PC-3 (cell line): ENCODE results near the gene SDR42E1.

Experiments used
- EZH2 ChIP-seq: fragments of 300-600 bp; sonication (generic); IDR thresholded peaks from one replicate; pipeline ENCODE4 v1.6.1; 2017; ENCODE audit warnings: antibody characterized with exemption, mild to moderate bottlenecking, low read length; ENCODE audit not compliant: unreplicated experiment
- EZH2phosphoT487 ChIP-seq: fragments of 300-600 bp; sonication (generic); IDR thresholded peaks from 2 replicates; pipeline ENCODE4 v1.6.1; 2018; ENCODE audit warnings: mild to moderate bottlenecking, antibody characterized with exemption, low read length, borderline replicate concordance
- TF ChIP-seq, protein P1 (sequence below): fragments of 300-600 bp; sonication (generic); conservative IDR thresholded peaks from 2 replicates; pipeline ENCODE4 v1.5.1; 2017; ENCODE audit warnings: antibody characterized with exemption, low read depth, mild to moderate bottlenecking, low read length

DNA sequence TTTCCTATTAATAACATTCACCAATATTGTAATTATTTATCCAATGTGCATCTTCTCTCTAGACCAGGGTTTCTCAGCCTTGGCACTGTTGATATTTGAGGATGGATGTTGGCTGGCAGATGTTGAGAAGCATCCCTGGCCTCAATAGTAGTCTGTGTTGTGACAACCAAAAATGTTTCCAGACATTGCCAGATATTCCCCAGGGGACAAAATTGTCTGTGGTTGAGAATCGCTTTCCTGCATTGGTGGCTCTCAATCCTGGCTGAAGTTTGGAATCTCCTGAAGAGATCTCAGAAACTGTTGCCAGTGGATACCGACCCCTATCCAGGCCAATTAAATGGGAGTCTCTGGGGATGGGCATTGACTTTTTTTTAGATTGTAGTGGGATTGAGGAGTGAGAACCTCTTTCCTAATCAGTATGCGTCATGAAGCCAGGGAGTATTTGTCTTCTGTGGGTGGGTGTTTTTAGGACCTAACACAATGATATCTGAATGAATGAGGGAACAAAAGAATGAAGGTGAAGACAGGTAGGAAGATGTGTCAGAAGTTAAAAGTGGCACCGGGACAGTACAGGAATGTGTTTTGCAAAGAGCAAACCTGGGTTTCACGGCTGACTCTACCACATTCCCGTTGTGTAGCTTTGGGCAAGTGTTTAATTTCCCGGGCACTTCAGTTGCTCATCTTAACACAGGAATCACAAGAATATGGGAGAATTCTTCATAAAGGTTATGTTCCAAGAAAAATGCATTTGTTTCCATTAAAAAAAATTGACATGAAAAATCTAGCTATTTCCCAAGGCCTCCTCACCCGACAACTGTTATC lies 48.1 kb upstream of the SDR42E1 start:
- TF ChIP-seq, protein P1, sequence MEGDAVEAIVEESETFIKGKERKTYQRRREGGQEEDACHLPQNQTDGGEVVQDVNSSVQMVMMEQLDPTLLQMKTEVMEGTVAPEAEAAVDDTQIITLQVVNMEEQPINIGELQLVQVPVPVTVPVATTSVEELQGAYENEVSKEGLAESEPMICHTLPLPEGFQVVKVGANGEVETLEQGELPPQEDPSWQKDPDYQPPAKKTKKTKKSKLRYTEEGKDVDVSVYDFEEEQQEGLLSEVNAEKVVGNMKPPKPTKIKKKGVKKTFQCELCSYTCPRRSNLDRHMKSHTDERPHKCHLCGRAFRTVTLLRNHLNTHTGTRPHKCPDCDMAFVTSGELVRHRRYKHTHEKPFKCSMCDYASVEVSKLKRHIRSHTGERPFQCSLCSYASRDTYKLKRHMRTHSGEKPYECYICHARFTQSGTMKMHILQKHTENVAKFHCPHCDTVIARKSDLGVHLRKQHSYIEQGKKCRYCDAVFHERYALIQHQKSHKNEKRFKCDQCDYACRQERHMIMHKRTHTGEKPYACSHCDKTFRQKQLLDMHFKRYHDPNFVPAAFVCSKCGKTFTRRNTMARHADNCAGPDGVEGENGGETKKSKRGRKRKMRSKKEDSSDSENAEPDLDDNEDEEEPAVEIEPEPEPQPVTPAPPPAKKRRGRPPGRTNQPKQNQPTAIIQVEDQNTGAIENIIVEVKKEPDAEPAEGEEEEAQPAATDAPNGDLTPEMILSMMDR, result no peak
- TF ChIP-seq EZH2phosphoT487 (no peak), EZH2 (no peak)
